ENCODE results near the gene USP36.
A peak's percentile ranks its signal among the peaks of the same experiment; 100 is the strongest.

Gene USP36

GRCh38 chr17:78840530-78840779, 159 bp downstream of the USP36 start:
- no peak for DNase-seq (ENCODE audit: extremely low spot score)
- TF ChIP-seq CTCF (IDR thresholded peaks at IDR 0.05; ENCODE audit: control extremely low read depth, extremely low read depth, low read depth, missing control alignments): no peak
- ChIA-PET POLR2A (no interaction called here), CTCF (interaction anchor here (1.2 kb wide), 1 partner anchor 9 kb away, joined by 3 read pairs; no protein-coding TSS in a partner anchor)

GRCh38 chr17:78839762-78840529, 668 bp downstream of the USP36 start:
- no peak for TF ChIP-seq CTCF (IDR thresholded peaks at IDR 0.05; ENCODE audit: control extremely low read depth, extremely low read depth, low read depth, missing control alignments)
- ChIA-PET CTCF (interaction anchor here (1.2 kb wide), 1 partner anchor 8 kb away, joined by 3 read pairs; no protein-coding TSS in a partner anchor), POLR2A (no interaction called here)
- peak; percentile 49 for DNase-seq (ENCODE audit: extremely low spot score)

GRCh38 chr17:78839235-78839761, 1.3 kb downstream of the USP36 start:
- POLR2A ChIA-PET: no interaction called here
- CTCF ChIA-PET: interaction anchor here (1.4 kb wide), 1 partner anchor 29 kb away, joined by 4 read pairs; no protein-coding TSS in a partner anchor
- TF ChIP-seq CTCF (IDR thresholded peaks at IDR 0.05; ENCODE audit: control extremely low read depth, extremely low read depth, low read depth, missing control alignments): no peak
- no peak for DNase-seq (ENCODE audit: extremely low spot score)

- DNase-seq (ENCODE audit: extremely low spot score): no peak
- ChIA-PET CTCF (interaction anchor here (1.4 kb wide), 1 partner anchor 28 kb away, joined by 4 read pairs; no protein-coding TSS in a partner anchor), POLR2A (no interaction called here)
- TF ChIP-seq CTCF (IDR thresholded peaks at IDR 0.05; ENCODE audit: control extremely low read depth, extremely low read depth, low read depth, missing control alignments): no peak
Observed at GRCh38 chr17:78838574-78839005, 2.0 kb downstream of the USP36 start.

GRCh38 chr17:78836420-78837021, 4.1 kb downstream of the USP36 start:
- no peak for TF ChIP-seq CTCF (IDR thresholded peaks at IDR 0.05; ENCODE audit: control extremely low read depth, extremely low read depth, low read depth, missing control alignments)
- POLR2A ChIA-PET: no interaction called here
- CTCF ChIA-PET: no interaction called here
- DNase-seq (ENCODE audit: extremely low spot score): no peak

- TF ChIP-seq CTCF (IDR thresholded peaks at IDR 0.05; ENCODE audit: control extremely low read depth, extremely low read depth, low read depth, missing control alignments): no peak
- DNase-seq (ENCODE audit: extremely low spot score): no peak
- ChIA-PET CTCF (interaction anchor here (0.8 kb wide), 1 partner anchor 12 kb away, joined by 3 read pairs; no protein-coding TSS in a partner anchor), POLR2A (no interaction called here)
Observed at GRCh38 chr17:78834571-78834970, 6.0 kb downstream of the USP36 start.

Data from GM10248 (cell line).